8988T (cell line): ENCODE data around the gene ERC2.

Source experiments
- DNase-seq: peaks from one replicate; pipeline ENCODE4 v3.0.0; 2011

The ERC2 gene

DNA sequence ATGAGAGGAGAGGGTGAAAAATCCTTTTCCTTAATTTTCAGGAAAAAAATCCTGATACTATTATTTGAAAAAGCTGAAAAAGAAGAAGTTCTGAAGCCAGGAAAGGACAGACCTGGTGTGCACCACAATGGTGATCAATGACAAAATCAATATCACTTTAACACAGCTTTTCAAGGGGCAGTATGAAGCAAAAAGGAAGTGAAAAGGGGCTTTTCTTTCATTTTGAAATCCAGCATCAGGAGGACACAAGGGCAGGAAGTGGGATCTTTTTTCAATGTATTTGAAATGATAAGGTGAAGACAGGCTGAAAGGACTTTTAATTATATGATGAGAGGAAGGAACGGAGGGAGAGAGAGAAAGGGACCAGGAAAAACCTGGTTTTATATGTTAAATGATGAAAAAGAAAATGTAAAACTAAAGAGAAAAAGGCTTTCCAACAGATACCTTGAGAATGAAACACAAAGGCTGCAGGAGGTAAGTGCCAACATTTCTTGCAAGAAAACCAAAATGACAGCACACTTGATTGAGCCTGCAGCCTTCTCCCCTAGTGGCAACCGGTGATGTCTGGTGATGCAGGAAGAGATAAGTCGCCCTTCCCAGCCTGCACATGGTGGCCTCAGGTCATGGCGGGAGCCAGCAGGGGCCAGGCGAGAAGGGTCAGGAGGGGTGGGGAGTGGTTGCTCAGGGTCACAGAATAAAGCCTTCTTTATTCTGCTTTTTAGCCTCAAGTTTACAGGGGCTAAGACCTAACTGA, 744.4 kb downstream of the ERC2 start:
- no peak for DNase-seq

DNA sequence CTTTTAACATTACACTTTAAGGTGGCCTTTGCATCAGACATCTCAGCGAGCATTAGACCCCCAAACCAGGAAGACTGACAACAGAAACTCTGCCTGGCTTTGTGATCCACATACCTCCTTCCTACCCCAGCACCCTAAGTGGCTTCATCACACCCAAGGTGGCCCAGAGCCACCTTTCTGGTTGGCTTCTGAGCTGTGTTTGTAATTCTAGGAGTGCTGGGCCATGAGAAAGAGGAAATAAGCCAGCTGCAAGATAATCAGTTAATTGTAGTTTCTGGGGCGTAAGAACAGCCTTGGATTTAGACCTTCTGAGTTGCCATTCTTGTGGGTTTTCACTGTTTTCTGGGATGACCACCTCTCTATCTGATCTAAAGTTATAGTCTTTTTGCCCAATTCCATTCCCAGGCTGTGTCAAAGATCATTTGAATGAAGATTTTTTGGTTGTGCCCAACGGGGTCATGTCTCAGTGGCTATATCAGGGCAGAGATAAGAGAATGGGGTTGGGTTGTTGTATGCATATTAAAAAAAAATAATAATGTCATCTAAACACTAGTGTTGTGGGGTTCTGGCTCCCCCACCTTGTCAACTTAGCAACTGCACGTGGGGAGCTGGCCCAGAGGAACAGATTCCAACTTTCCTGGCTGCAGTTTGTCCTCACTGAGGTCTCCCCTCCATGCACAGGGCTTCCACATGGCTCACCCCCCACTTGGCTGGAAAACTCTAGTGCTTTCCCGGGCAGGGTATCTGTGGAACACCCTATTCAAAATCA, 746.4 kb downstream of the ERC2 start:
- peak; percentile 27 for DNase-seq

DNA sequence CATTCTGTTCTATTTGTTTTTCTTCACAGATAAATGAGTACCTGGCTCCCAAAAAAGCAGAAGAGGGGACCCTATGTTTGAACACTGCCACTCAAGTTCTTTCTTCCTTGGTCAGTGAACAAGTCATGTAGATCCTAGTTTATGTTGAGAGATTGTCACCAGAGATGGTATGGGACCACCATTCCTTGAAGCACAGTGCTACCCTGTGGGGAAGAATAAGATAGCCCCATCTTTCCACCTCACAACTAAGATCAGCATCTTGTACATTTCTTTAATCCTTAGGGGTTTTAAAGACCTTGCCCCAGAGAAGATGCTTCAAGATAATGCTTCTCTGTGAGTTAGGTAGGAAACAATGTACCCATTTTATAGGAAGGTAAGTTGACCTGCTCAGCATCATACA, 747.7 kb downstream of the ERC2 start:
- no peak for DNase-seq

DNA sequence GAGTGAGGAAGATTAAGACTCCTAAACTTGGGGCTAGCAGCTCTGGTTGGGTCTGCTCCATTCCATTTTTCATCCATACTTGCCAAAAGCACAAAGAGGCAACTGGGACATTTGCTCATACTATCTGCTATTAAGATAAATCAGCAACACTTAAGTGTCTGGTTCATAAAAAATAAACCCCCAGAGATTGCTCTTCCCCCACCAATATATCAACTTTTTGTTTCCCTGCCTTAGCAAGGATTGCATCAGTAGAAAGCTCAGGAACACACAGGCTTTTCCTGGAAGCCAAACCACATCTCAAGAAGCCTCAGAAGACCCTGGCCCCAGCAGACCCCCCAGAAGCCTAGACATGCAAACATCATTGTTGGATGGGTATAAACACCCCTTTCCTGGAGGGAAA, 748.8 kb downstream of the ERC2 start:
- DNase-seq, result no peak

DNA sequence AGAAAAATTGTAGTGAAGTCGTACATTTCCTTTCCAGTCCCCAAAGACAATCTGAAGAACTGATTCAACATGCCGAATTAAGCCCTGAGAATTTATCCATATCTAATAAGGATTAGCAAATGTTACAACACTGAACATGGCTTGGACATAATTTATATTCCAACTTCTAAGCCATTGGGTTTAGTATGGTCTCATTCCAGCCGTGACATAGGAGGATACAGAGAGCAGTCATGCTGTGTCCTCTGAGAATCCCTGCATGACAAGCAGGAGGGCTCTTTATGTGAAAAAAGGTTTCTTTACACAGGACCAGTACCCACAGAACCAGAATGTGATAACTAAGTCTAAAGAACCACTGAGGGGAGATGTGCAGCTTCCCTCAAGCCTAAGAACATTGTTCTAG, 749.3 kb downstream of the ERC2 start:
- DNase-seq, result no peak

DNA sequence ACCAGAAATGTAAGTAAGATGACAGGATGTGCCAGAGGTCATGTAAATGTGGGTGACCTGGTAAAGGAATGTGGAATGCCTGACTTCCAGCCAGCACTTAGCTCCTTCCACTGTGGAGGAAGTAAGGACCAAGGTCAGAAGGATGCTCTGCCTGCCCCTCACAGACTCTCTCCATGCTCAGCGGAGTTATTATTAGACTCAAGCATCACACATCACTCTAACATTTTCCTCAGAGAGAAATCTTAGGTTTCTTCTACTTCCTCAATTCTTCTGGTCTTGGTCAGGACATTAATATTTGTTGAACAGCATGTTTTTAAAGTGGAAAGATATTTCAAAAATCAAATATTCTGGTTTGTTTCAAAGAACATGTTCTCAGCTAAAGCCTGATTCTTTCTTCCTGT, 749.7 kb downstream of the ERC2 start:
- no peak for DNase-seq

DNA sequence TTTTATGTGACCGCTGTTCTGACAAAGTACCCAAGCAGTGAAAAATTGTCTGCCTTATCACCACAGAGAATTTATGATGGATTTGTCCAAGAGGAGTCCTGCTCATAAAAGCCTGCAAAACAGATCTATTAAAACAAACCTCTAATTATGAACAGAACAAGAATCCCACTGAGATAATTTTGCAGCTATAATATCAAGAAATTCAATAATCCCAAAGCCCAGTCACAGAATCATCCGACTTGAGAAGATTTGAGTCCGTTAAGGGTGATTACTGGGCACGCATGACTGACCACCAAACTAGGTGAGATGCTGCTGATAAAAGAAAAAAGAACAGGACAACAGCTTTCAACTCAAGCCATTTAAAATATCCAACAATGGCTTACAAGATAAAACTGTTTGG, 750.2 kb downstream of the ERC2 start:
- DNase-seq, result no peak

DNA sequence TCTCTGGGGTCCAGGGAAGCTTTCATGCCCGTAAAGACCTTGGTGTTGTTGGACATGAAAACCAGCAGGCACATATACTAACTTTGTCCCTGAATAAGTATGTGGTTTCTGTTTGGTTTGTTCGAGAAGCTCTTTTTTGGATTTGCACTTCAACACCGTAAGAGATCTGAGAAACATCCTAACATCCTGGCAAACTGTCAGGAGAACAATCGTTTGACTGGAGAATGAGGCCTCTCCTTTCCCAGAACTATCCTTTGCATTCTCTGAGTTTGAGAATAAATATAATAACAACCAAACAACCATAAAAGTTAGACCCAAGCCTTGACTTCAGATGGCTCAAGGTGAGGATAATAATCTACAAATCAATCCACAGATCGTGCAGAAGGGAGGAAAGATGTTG, 750.8 kb downstream of the ERC2 start:
- DNase-seq, result no peak

DNA sequence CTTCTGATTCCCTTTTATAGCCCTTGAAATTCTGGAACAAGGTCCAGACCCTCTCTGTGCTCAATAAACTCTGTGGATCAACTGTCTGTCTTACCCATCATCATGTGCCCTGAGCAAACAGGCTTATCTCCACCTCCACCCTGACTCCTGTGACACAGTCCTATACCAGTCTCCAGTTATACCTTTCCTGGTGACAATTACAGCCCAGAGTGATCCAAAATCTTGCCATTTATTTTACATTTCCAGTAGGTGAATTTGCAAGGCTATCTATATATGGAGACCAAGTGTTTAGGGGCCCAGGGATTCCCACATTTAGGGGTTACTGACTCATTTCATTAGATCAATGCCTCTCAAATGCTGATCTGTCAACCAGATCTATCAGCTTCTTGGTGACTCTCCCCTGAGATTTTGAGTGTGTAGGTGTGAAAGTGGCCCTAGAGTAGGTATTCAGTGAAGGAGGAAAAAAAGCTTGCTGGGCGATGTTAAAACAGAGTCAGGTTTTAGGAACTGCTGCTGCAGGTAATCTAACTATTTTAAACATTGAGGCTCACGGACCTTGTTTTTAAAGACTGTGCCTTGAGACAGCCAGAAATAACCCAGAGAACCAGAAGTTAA, 751.5 kb downstream of the ERC2 start:
- no peak for DNase-seq

DNA sequence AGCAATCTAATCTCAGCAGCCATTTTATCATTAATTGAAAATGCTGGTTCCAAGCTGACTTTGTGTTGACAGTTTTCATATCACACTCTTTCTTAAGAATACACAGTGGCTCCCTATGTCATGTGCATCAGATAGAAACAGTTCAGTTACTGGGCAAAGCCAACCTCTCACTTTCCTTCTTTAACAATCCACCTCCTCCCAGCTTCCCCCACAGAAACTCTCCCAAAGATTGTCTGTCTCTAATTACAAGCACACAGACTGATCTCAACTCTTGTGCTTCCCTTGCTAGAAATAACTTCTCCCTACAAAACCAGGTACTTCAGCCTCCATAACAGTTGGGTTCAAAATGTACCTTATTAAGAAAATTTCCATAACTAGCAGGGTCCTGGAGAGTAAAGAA, 752.2 kb downstream of the ERC2 start:
- no peak for DNase-seq

DNA sequence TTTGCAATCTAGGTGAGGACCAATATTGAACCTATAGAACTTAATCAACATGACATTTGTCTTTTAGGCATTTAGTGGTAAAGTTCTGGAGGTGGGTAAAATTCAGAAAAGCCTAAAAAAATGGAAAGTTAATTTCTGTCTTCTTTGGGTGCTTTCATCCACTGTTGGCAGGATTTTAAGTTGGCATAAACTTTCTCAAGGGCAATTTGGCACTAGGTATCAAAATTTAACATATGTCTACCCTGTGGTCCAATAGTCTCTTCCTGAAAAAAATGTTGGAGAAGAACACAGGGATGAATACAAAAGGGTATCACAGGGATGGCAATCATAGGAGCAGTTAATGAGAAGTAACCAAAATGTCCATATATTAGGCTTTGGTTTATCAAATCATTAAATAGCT, 754.2 kb downstream of the ERC2 start:
- no peak for DNase-seq

DNA sequence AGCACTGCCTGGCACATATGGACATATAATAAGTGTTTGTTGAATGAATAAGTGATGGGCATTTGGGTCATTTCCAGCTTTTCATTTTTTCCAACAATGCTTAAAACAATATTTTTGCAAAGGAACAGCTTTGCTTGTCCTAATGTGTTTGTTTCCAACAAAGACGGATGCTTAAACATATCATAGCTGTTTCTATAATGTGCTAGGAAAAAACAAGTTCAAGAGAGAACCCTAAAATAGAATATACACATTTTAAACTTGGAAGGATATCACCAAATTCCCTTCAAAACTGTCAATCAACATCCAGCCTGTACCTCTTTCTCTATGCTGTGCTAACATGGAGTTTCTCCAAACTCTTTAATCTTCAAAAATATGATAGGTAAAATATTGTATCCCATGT, 756.6 kb downstream of the ERC2 start:
- no peak for DNase-seq

DNA sequence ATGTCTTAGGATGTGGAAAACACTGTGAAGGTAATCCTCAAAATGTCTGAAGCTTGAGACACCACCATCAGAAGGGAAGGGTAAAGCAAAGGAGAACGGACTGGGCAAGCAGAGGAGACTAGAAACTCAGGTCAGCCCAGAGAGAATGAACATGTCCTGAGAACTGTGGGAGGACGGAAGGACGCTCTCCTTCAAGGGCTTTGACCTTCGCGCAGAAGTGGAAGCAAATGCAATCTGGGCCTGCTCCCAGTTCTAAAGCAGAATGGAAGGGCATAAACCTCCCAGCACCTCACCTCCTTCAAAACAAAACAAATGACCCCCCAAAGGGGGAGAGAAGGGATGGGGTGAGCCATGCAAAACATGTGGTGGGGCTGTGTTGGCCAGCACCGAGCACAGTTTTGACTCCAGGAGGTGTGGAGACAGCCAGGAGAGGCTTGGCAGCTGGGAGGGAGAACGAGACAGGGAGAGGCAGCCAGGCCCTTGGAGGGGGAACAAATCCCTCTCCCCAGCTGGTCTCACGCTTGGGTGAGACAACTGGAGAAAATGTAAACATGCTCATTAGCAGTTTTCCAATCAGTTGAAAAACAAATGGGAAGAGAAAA, 758.8 kb downstream of the ERC2 start:
- DNase-seq, result no peak

DNA sequence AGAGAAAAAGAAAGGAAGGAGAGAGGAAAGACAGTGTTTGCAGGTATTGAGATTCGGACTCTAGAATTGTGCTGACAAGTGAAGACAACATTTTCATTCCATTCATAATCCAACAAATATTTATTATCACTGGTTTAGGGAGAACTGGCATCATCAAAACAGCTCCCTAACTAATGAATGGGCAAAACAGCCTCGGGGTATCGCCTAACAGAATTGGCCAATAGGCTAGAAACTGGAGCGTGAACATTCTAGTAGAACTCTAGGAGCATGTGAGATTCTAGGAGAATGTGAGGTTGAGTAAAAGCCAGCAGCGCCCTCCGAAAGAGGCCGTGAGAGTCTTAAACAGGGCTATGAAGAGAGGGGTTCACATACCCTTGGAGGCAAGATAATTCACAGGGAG, 759.3 kb downstream of the ERC2 start:
- DNase-seq, result no peak

DNA sequence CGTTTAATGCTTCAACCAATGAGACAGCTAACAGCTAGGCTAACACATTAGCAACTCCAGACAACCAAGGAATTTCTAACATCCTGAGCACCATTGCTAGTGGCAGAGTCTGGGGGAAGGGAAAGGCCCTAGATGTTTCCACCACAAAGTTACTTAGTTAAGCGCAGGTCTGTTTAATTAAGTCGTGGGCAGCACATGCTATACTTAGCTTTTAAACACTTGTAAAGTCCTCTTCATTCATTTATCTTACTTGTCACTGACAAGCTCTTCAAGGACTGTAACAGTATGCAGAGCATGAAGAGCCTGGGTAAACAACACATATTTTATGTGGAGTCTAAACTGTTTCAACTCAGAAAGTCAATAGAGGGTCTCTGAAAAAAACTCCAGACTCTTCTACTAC, 760.0 kb downstream of the ERC2 start:
- DNase-seq, result no peak

DNA sequence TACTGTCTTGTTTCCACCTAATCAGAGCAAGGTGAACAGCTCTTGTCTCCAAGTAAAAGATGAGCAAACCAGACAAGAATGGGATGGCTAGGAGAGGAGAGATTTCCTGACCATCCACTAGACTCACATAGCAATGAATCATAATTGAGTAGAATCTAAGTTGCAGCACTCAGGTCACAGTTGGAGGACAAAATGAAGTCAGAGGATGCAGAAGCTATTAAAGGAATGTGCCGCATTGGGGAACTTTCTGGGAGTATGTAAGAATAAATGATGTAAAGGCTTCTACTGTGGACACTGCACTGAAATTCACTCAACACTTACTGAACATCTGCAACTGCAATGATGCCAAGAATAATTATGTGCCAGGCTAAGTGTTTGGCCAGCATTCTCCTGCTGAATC, 763.7 kb downstream of the ERC2 start:
- no peak for DNase-seq

DNA sequence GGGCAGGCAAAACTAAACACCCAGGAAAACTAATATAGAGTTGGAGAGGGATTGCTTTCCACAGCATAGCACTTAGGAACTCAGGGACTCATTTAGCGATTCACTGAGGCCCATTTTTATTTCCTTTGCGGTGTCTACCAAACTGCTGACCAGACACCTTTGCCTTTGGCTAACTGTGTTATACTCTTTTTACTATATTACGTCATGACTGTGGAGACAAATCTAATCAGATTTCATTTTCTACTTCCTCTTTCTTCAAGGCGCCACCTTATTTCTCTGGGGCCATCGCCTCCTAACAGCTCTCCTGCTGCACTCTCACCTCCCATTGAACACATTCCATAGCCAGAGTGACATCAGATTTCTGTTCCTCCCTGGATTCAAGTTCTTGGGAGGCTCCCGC, 765.4 kb downstream of the ERC2 start:
- no peak for DNase-seq

DNA sequence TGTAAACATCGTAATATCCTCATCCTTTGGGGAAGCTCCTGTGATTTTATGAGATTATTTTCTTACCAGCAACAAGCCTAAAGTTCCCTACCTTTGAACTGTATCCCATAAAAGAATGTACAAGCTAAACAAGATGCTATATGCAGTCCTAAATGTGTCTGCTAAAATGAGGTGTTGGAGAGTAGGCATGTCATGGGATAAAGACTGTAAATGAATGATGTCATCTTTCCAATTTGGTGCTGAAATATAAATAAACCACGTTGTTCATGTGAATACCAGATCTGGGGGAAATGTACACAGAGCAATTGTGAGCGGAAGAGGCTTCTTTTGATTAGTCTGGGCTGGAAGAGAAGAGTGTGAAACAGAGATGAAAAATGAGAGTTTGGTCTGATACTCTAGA, 766.3 kb downstream of the ERC2 start:
- DNase-seq, result no peak

DNA sequence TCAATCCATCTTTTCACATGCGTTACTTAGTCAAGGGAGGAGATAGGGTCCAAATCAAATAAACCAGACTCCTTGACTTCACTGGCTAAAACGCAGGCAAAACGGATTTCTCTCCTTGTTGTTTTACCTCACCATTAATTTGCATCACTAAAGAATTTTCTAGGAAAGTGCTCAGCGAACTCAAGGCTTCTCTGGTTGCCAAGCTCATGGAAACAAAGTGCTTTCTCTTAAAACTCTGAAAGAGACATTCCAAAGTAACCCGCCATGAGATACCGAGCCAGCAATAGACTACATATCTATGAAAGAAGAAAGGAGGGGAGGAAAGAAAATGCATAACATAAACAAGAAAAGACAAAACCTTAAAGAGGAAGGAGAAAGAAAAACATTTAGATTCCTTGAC, 769.4 kb downstream of the ERC2 start:
- no peak for DNase-seq

DNA sequence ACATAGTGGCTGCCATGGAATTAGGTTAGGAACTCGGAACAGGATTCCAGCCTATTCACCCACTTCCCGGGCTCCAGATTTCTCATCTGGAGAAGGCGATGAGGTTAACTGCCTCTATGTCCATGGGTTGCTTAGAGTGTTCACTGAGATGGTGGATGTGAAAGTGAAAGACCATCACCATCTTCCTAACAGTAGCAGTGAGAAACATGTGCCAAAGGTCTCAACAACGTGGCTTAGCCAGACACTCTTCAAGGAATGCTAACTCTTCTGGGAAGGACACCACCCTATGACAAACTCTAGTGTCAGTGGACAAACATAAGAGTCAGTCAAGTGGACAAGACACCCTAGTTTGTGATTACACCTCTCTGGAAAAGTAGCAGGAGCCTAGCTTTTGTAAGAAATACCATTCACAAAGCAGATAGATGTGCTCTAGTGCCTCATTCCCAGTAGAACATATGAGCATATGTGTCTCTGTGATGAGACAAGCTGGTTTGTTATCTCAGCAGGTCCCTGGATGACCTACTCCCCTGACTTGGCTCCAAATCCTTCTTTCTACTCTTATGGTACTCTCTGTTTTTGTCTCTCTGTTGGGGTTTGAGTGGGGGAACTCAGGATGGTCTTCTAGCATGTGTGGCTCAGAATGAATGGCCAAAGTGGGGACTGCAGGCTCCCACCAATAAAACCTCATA, 770.9 kb downstream of the ERC2 start:
- no peak for DNase-seq

DNA sequence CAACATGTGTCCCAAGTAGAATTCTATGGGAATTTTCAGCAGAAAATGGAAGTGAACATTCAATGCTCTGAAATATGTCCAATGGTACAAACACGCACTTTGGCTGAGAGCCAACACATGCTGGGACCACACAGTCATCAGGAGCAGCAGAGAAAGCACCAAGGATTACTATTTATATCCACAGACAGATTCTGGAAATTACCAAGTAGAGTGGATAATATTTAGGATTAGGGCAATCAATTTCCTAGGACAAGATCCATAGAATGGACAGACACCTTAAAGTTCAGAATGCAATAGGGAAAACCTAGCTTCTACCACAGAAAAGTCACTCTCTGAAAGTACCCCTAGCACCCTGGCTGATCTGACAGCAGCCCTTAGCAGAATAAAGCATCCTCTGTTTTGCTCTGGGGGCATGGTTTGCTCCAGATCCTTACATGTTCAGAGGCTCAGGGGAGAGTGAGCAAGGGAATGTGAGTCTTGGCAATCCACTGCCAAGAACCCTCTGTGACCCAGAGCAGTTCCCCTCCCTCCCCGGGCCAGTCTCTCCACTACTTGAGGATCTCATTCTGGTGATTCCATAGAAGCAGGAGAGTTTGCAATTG, 775.2 kb downstream of the ERC2 start:
- DNase-seq, result no peak

DNA sequence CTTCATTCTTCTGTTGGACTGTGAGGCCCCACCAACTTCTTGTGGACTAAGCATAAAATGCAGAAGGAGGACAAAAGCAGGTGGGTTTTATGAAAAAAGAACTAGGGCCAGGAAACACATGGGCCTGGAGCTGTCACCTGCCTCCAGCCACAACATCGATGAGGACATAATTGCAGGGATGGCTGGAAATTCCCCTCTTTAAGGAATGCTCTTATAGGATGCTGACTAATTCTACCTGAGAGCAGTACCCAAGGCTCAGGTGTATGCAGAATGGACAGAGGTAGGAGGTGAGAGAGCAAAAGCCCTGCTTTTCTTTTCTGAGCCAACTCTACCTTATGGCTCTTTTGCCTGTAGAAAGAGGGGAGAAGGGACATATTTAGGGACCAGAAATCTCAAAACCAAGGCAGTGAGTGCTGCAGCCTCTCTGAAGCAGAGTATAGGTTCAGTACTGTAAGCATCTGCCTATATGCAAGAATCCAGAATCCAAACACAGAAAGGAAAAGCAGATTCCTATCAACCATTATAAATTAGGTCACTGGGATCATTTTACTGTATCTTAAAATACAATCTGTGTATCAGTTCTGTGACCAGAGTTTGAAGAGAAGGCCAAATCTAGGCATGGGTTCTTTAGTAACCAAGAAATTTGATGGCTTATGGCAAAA, 775.8 kb downstream of the ERC2 start:
- no peak for DNase-seq
